Subcutaneous adipose tissue (tissue), 4 donors: ENCODE results near the gene SPAG6. TPM values are rescaled to one million over a fixed set of nuclear protein-coding genes. Genes with fewer than 3 reads are reported as not detected.

Experiments
- total RNA-seq, 4 donors: library from RNA; depleted of rRNA; stranded (reverse); fragments of >200 nt; gene quantifications; one replicate each; pipeline ENCODE4 v1.1.0, GENCODE V29; 2016
- TF ChIP-seq, protein P1 (sequence below): fragments of 450-650 bp; IDR thresholded peaks from one replicate; pipeline ENCODE4 v1.5.1; 2016; ENCODE audit warnings: low read depth, mild to moderate bottlenecking, control low read depth, antibody characterized with exemption, moderate library complexity

Gene SPAG6
- total RNA-seq, 4 donors from 2014 or later = 0.34 TPM; not detected in 3

- TF ChIP-seq, protein P1, sequence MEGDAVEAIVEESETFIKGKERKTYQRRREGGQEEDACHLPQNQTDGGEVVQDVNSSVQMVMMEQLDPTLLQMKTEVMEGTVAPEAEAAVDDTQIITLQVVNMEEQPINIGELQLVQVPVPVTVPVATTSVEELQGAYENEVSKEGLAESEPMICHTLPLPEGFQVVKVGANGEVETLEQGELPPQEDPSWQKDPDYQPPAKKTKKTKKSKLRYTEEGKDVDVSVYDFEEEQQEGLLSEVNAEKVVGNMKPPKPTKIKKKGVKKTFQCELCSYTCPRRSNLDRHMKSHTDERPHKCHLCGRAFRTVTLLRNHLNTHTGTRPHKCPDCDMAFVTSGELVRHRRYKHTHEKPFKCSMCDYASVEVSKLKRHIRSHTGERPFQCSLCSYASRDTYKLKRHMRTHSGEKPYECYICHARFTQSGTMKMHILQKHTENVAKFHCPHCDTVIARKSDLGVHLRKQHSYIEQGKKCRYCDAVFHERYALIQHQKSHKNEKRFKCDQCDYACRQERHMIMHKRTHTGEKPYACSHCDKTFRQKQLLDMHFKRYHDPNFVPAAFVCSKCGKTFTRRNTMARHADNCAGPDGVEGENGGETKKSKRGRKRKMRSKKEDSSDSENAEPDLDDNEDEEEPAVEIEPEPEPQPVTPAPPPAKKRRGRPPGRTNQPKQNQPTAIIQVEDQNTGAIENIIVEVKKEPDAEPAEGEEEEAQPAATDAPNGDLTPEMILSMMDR = no peak
Observed at GRCh38 chr10:22381262-22381661, 36.0 kb downstream of the SPAG6 start.

GRCh38 chr10:22386503-22386902, 41.2 kb downstream of the SPAG6 start:
- TF ChIP-seq, protein P1 = no peak

GRCh38 chr10:22389856-22390589, 44.7 kb downstream of the SPAG6 start:
- TF ChIP-seq, protein P1 = no peak

- TF ChIP-seq, protein P1 = no peak
Observed at GRCh38 chr10:22391600-22391999, 46.3 kb downstream of the SPAG6 start.

DNA sequence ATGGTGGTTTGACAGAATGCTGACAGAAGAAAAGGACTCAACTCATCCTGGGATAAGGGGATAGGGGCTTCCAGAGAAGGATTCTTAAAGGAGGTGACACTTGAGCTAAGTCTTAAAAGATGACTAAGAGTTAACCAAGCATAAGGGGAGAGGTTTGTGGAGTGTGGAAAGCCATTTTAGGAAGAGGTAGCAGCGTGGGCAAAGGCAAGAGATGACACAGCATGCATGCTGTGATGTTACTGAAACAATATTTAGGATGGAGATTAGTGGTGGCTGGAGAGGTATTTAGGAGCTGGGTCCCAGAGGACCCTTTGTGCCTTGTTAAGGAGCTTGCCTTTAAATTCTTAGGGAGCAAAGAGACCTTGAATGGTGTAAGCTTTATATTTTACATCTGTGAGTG, 65.1 kb downstream of the SPAG6 start:
- TF ChIP-seq, protein P1 = no peak

DNA sequence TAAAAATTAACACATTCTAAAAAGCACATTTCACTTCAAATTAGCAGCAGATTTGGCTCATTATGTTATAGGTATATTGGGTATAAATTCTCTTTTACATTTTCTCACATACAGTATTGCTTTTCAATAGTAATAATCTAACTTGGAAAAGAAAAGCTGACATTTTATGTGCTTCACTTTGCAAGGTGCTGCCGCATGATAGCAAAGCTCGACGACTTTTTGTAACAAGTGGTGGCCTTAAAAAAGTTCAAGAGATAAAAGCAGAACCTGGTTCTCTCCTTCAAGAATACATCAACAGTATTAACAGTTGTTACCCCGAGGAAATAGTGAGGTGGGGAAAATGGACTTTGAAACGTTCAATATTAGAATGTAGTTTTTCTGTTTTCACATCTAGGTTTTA, 65.5 kb downstream of the SPAG6 start:
- TF ChIP-seq, protein P1 = no peak

DNA sequence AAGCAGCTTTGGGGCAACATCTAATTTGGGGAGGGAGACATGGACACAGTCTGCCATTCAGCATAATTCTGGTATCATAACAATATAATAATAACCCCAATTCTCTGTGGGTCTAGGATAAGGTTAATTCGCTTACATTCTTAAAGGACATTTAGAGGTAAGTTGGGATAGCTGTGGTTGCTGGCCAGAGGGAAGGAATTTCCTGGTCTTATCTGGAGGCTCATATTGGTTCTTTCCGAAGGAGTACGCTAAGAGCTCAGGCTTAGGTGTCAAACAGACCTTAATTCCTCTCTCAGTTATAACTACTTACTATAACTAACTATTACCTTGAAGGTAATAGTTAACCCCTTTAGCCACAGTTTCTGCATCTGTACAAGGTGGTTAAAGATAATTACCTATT, 68.8 kb downstream of the SPAG6 start:
- TF ChIP-seq, protein P1 = no peak
